NCI-H2227 (cell line): ENCODE data around the gene PODN.

Experiments
- DNase-seq: peaks from one replicate; lab custom pipeline; 2025; ENCODE audit not compliant: unreplicated experiment; lab: John Stamatoyannopoulos, UW

Gene PODN

DNA sequence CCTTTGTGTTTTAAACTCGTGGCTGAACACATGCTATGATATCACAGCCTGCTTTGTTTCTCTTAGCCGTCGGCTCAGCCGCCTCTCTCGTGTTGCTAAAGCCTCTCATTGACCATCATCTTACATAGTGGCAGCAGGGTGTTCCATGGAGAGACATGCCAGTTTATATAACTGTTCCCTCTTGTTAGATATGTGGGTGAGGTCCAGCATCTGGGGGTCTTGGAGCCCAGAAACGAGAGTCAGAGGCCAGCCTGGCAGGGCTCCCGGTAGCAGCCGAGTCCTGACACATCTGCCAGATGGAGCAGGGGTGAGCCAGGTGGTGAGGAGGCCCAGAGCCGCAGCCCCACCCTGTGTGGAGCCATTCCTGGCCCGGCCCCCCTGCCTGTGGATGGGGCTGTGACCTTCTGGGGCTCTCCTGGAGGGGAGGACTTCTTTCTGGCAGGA lies 11.9 kb downstream of the PODN start:
- no peak for DNase-seq

- no peak for DNase-seq
These were observed 12.5 kb downstream of the PODN start for GRCh38 chr1:53074313-53075154.

GRCh38 chr1:53075206-53075605 lies 13.2 kb downstream of the PODN start:
- no peak for DNase-seq

DNA sequence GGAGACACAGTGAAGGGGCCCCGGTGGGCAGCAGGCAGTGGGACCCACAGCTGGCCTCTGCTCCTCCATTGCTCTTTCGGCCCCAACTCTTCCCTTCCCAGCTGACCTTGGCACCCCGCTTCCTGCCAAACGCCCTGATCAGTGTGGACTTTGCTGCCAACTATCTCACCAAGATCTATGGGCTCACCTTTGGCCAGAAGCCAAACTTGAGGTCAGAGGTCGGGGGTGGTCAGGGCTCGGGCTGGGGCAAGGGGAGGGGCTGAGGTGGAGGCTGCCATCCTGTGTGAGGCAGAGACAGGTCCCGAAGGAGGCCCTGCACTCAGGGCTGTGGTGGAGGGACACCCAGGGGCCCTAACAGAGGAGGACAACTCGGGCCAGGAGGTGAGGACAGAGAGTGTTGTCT lies 13.7 kb downstream of the PODN start:
- no peak for DNase-seq

GRCh38 chr1:53076165-53076564 lies 14.2 kb downstream of the PODN start:
- no peak for DNase-seq

- no peak for DNase-seq
These were observed 14.9 kb downstream of the PODN start for GRCh38 chr1:53076721-53077598.

GRCh38 chr1:53077599-53077965 lies 15.6 kb downstream of the PODN start:
- DNase-seq: no peak

DNA sequence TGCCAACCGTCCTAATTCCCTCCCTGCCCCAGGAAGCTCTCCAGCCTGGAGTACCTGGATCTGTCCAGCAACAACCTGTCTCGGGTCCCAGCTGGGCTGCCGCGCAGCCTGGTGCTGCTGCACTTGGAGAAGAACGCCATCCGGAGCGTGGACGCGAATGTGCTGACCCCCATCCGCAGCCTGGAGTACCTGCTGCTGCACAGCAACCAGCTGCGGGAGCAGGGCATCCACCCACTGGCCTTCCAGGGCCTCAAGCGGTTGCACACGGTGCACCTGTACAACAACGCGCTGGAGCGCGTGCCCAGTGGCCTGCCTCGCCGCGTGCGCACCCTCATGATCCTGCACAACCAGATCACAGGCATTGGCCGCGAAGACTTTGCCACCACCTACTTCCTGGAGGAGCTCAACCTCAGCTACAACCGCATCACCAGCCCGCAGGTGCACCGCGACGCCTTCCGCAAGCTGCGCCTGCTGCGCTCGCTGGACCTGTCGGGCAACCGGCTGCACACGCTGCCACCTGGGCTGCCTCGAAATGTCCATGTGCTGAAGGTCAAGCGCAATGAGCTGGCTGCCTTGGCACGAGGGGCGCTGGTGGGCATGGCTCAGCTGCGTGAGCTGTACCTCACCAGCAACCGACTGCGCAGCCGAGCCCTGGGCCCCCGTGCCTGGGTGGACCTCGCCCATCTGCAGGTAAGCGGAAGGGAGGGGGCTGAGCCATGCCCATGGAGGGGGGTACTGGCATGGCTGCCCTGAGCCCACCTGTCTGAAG lies 16.5 kb downstream of the PODN start:
- DNase-seq: no peak

GRCh38 chr1:53079251-53079650 lies 17.2 kb downstream of the PODN start:
- no peak for DNase-seq

DNA sequence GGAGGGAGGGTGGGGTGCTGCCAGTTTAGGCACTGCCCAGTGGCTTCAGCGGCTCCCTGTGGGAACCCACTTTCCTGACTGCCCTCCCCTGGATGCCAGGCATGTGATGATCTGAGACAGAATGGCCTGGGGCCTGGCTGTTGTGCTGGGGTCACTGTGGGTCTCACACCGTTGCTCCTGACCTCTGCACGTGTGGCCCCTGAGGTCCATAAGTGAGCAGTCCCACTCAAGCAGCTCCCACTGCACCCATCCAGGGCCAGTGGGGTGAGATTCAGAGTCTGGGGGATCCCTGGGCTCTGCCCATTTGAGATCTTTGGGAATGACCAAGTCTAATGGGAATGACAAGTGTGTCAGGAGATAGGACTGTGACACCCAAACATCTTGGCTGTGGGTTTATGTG lies 18.0 kb downstream of the PODN start:
- no peak for DNase-seq

- DNase-seq: no peak
These were observed 18.8 kb downstream of the PODN start for GRCh38 chr1:53080769-53081168.

- DNase-seq: no peak
These were observed 19.5 kb downstream of the PODN start for GRCh38 chr1:53081384-53082066.

DNA sequence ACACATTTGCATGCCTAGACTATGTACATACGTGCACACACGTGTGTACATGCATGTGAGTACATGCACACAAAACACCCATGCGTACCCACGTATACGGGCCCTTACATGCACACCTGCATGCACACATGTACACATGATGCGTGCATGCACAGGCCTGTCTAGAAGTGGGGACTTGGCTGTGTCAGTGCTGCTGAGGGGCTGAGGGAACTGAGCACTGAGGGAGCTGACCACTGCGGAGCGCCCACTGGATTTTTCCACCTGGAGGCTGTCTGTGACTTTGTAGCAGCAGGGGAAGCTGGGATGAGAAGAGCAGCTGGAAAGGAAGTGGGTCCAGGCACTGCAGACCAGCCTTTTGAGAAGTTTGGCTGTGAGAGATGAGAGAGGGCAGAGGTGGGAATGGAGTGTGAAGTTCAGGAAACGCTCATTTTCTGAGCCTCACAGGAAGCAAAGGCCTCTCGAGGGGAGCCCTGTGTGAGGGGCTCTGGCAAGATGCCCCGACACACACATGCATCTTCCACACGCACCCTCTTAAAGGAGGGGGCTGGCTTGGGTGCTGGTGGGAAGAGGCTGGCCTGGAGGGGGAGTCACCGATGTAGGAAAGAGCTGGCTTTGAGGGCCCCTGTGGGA lies 20.9 kb downstream of the PODN start:
- DNase-seq: no peak

DNA sequence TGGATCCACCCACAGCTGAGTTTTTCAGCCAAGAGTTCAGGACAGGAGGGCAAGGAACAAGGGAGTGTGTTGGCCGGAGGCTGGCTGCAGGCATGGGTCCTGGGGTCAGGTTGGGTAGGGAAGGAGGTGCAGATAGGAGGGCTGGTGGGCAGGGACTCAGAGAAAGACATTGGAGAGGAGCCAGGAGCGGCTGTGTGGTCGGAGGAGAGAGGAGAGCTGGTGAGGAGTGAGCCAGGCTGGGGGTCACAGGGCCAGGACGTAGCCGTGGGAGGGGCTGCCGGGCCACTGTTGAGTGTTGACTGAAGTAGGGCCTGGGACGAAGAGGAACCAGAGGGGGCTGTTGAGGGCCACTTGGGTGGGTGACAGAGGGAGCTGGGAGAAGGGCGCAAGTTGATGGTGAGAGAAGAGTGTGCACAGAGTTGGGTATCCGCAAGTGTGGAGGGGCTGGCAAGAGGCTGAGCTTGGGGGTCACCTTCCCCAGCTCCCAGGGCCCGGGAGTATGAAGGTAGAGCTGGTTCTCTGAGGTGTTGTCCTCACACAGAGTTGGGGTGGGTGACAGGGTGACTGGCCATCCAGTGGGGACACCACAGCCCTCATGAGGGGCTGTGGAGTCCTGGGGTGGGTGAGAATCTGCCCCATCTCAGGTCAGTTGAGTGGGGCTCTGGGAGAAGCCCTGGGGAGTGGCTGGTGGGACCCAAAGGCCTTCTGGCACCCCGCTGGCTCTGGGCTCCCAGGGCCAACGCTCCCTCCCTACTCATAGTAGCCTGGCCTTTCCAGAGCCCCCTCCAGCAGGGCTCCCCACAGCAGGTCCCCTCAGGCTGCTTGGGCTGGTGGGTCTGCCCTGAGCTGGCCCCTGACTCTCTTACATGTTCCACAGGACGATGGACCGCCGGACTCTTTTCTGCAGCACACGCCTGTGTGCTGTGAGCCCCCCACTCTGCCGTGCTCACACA lies 21.9 kb downstream of the PODN start:
- no peak for DNase-seq

DNA sequence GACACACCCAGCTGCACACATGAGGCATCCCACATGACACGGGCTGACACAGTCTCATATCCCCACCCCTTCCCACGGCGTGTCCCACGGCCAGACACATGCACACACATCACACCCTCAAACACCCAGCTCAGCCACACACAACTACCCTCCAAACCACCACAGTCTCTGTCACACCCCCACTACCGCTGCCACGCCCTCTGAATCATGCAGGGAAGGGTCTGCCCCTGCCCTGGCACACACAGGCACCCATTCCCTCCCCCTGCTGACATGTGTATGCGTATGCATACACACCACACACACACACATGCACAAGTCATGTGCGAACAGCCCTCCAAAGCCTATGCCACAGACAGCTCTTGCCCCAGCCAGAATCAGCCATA lies 22.6 kb downstream of the PODN start:
- no peak for DNase-seq

- no peak for DNase-seq
These were observed 23.4 kb downstream of the PODN start for GRCh38 chr1:53085405-53085804.

- peak; percentile 19 for DNase-seq
These were observed 24.6 kb downstream of the PODN start for GRCh38 chr1:53086491-53087070.

- no peak for DNase-seq
These were observed 25.6 kb downstream of the PODN start for GRCh38 chr1:53087332-53088285.
